Neuronal stem cell (in vitro differentiated cells): ENCODE results near the gene ARHGEF7.
"Not testable (repeated sequence)": the region's sequence is repeated elsewhere in the genome, so short reads cannot be mapped to it uniquely, and the experiment has no call there.

Source experiments
- DNase-seq: peaks from one replicate; pipeline ENCODE4 v3.0.0-alpha.2; 2013; ENCODE audit warnings: low spot score
- H2AFZ ChIP-seq: one replicate; pipeline ENCODE4 v1.6.1; 2013; ENCODE audit warnings: mild to moderate bottlenecking, low read length, inconsistent platforms
- H2AK5ac ChIP-seq: 2 replicates; pipeline ENCODE4 v1.6.1; 2013; ENCODE audit warnings: low read depth, mild to moderate bottlenecking, inconsistent platforms, low read length, moderate library complexity, mixed read lengths
- H2BK120ac ChIP-seq: 2 replicates; pipeline ENCODE4 v1.6.1; 2013; ENCODE audit warnings: low read depth, mild to moderate bottlenecking, inconsistent platforms, low read length, moderate library complexity, mixed read lengths
- H2BK12ac ChIP-seq: one replicate; pipeline ENCODE4 v1.6.1; 2013; ENCODE audit warnings: low read length, inconsistent platforms
- H2BK15ac ChIP-seq: 2 replicates; pipeline ENCODE4 v1.6.1; 2013; ENCODE audit warnings: mild to moderate bottlenecking, low read length, inconsistent platforms, mixed read lengths
- H2BK5ac ChIP-seq: one replicate; pipeline ENCODE4 v1.6.1; 2013; ENCODE audit warnings: inconsistent platforms, mild to moderate bottlenecking, low read length, moderate library complexity
- H3K14ac ChIP-seq: one replicate; pipeline ENCODE4 v1.6.1; 2013; ENCODE audit warnings: low read length, inconsistent platforms
- H3K18ac ChIP-seq: 2 replicates; pipeline ENCODE4 v1.6.1; 2013; ENCODE audit warnings: low read length, inconsistent platforms
- H3K23ac ChIP-seq: 2 replicates; pipeline ENCODE4 v1.6.1; 2013; ENCODE audit warnings: low read depth, mild to moderate bottlenecking, mixed read lengths, low read length, inconsistent platforms; ENCODE audit not compliant: poor library complexity
- H3K27ac ChIP-seq: replicated peaks from 3 replicates; pipeline ENCODE4 v1.5.1; 2013; ENCODE audit warnings: low read length, inconsistent platforms
- H3K27me3 ChIP-seq, 3 experiments: 2 replicates each; pipeline ENCODE4 v1.6.1; 2013; ENCODE audit warnings: low read length in 3 of 3, mild to moderate bottlenecking in 2 of 3, inconsistent platforms in 1 of 3, low read depth in 1 of 3, mixed read lengths in 1 of 3, moderate library complexity in 1 of 3; ENCODE audit not compliant: control insufficient read depth in 3 of 3, insufficient read depth in 3 of 3
- H3K36me3 ChIP-seq, 2 donors: replicated peaks in 1 of 2; 2 replicates each; pipeline ENCODE4 v1.6.1; 2013; ENCODE audit warnings: low read length in 2 of 2; ENCODE audit not compliant: control insufficient read depth in 2 of 2, insufficient read depth in 2 of 2
- H3K4ac ChIP-seq: 2 replicates; pipeline ENCODE4 v1.6.1; 2013; ENCODE audit warnings: inconsistent platforms, mild to moderate bottlenecking, low read length, moderate library complexity
- H3K4me1 ChIP-seq, 2 donors: 1 replicate in 1 of 2; 2 replicates in 1 of 2; pipeline ENCODE4 v1.6.1; 2013; ENCODE audit warnings: low read length in 2 of 2, low read depth in 1 of 2; ENCODE audit not compliant: control insufficient read depth in 2 of 2, insufficient read depth in 1 of 2
- H3K4me2 ChIP-seq: one replicate; pipeline ENCODE4 v1.6.1; 2013; ENCODE audit warnings: mild to moderate bottlenecking, low read length, inconsistent platforms; ENCODE audit not compliant: insufficient read depth, poor library complexity, severe bottlenecking
- H3K4me3 ChIP-seq, 2 donors: 2 replicates each; pipeline ENCODE4 v1.5.1; 2013; ENCODE audit warnings: low read length in 2 of 2, mild to moderate bottlenecking in 2 of 2, inconsistent platforms in 1 of 2, moderate library complexity in 1 of 2
- H3K79me1 ChIP-seq: one replicate; pipeline ENCODE4 v1.6.1; 2013; ENCODE audit warnings: low read depth, mild to moderate bottlenecking, inconsistent platforms, low read length, moderate library complexity
- H3K9ac ChIP-seq: one replicate; pipeline ENCODE4 v1.6.1; 2013; ENCODE audit warnings: mild to moderate bottlenecking, low read depth, low read length, inconsistent platforms; ENCODE audit not compliant: poor library complexity
- H3K9me3 ChIP-seq, 2 donors: replicated peaks in 1 of 2; 2 replicates each; pipeline versions ENCODE3 to v1.6.1; 2013; ENCODE audit warnings: low read length in 2 of 2, mild to moderate bottlenecking in 2 of 2, inconsistent platforms in 1 of 2, low read depth in 1 of 2, mixed read lengths in 1 of 2, moderate library complexity in 1 of 2; ENCODE audit not compliant: control insufficient read depth in 2 of 2, insufficient read depth in 1 of 2
- H4K8ac ChIP-seq: one replicate; pipeline ENCODE4 v1.6.1; 2013; ENCODE audit warnings: low read depth, mild to moderate bottlenecking, inconsistent platforms, low read length, moderate library complexity
- H4K91ac ChIP-seq: one replicate; pipeline ENCODE4 v1.6.1; 2013; ENCODE audit warnings: low read length, low read depth, mild to moderate bottlenecking, inconsistent platforms; ENCODE audit not compliant: poor library complexity
- WGBS, 2 donors: extraction: QIAGEN DNeasy Blood & Tissue Kit; methylation state at CpG; one replicate each; pipeline ENCODE4 v1.1.7; 2013; ENCODE audit warnings: missing lambda C conversion rate in 2 of 2, mixed read lengths in 1 of 2; ENCODE audit not compliant: insufficient read length in 2 of 2, insufficient replicate concordance in 1 of 2; ENCODE audit errors: extremely low coverage in 2 of 2; 5-methylcytosine and 5-hydroxymethylcytosine counted together

The ARHGEF7 gene

DNA sequence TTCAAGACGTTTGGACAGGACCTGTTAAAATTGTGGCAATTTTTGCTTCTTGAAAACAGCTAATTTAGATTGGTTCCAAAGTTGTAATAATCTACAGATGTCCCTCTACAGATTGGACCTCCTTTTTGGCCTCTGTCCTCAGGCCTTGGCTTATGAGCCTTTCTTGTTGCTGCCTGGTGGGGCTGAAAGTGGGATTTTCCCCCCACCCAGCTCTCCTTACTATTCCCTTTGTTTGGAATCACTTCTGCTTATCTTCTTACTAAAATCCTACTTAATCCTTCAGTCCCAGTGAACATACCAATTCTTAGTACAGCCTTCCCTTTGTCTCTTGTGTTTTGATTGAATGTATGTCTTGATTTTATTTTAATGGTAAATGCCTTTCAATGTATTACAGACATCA, 141.8 kb downstream of the ARHGEF7 start:
- Histone ChIP-seq H3K9me3 (peaks cover 10 to 35% of the 10 kb centered on the region in 2 donors), H3K36me3 (peaks cover 20 to 65% of the 10 kb centered on the region in 2 donors), H3K27me3 (no peaks in the 10 kb centered on the region), H3K79me1 (no peaks in the 10 kb centered on the region), H3K14ac (no peak overlapping the region), H3K9ac (no peak overlapping the region), H2BK5ac (no peak overlapping the region), H3K18ac (no peak overlapping the region), H2BK15ac (no peak overlapping the region), H4K91ac (no peak overlapping the region), H3K4me3 (no peak overlapping the region), H3K23ac (no peak overlapping the region), H3K27ac (no peak overlapping the region), H2AK5ac (no peak overlapping the region), H3K4ac (no peak overlapping the region), H4K8ac (no peak overlapping the region), H2BK120ac (no peak overlapping the region), H3K4me2 (no peak overlapping the region), H2AFZ (no peak overlapping the region), H2BK12ac (no peak overlapping the region), H3K4me1 (no peaks in the 10 kb centered on the region)
- WGBS, 2 donors: no CpG with 5 or more reads among the region's 1 CpG
- DNase-seq: no peak

DNA sequence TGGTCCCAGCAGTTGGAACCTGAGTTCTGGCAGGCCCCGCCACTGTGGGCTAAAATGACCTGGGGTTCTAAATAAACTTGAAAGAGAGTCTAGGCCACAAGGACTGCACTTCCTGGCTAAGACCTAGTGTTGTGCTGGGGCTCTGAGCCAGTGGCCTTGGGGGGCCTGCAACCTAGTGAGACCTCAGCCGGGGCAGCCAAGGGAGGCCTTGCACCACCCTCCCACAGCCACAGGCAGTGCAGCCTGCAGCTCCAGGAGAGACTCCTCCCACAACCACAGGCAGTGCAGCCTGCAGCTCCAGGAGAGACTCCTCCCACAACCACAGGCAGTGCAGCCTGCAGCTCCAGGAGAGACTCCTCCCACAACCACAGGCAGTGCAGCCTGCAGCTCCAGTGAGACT, 142.8 kb downstream of the ARHGEF7 start:
- not testable (repeated sequence) for H3K14ac ChIP-seq, H2BK5ac ChIP-seq, H2AK5ac ChIP-seq, H3K4me2 ChIP-seq, H3K27me3 ChIP-seq, H4K8ac ChIP-seq, H3K4me3 ChIP-seq, H3K4me1 ChIP-seq, H3K9ac ChIP-seq, H3K27ac ChIP-seq, H4K91ac ChIP-seq, DNase-seq, H3K4ac ChIP-seq, H3K23ac ChIP-seq, H3K79me1 ChIP-seq, H2BK15ac ChIP-seq, H3K18ac ChIP-seq, H2BK12ac ChIP-seq, H2AFZ ChIP-seq
- WGBS, 2 donors: no CpG with 5 or more reads among the region's 2 CpGs
- H3K36me3 ChIP-seq: peaks cover 20 to 69% of the 10 kb centered on the region in 2 donors
- peak overlapping the region; percentile 7 for H2BK120ac ChIP-seq
- peaks cover 10 to 35% of the 10 kb centered on the region in 2 donors for H3K9me3 ChIP-seq

GRCh38 chr13:111258637-111259036, 143.5 kb downstream of the ARHGEF7 start:
- Histone ChIP-seq H3K9ac (no peak overlapping the region), H3K4ac (no peak overlapping the region), H3K36me3 (peaks cover 18 to 69% of the 10 kb centered on the region in 2 donors), H3K27me3 (no peaks in the 10 kb centered on the region), H2BK5ac (no peak overlapping the region), H3K4me1 (no peaks in the 10 kb centered on the region), H2AK5ac (no peak overlapping the region), H3K18ac (no peak overlapping the region), H3K14ac (no peak overlapping the region), H2BK120ac (no peak overlapping the region), H3K23ac (no peak overlapping the region), H3K27ac (no peak overlapping the region), H3K9me3 (peaks cover 10 to 35% of the 10 kb centered on the region in 2 donors), H2BK12ac (no peak overlapping the region), H2AFZ (no peak overlapping the region), H3K79me1 (no peaks in the 10 kb centered on the region), H4K91ac (no peak overlapping the region), H2BK15ac (no peak overlapping the region), H4K8ac (no peak overlapping the region), H3K4me2 (no peak overlapping the region), H3K4me3 (no peak overlapping the region)
- DNase-seq: no peak
- no CpG with 5 or more reads among the region's 3 CpGs for WGBS, 2 donors

DNA sequence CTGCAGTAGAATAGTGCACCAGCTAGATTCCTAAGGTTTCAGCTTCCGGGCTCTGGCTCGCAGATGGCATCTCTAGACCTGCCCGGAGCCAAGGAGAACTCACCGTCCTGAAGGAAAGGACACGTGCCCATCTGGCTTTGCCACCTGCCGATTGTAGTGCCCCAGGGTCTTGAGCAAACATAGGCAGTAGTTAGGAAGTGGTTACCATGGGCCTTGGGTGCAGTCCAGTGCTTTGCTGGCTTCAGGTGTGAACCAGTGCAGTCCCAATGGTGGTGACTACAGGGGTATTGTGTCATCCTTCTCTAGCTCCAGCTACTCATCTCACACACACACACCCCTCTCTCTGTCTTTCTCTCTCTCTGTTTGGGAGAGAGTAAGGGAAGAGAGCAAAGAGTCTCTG, 143.9 kb downstream of the ARHGEF7 start:
- Histone ChIP-seq H4K91ac (no peak overlapping the region), H3K9me3 (peaks cover 10 to 35% of the 10 kb centered on the region in 2 donors), H3K14ac (no peak overlapping the region), H2AK5ac (no peak overlapping the region), H4K8ac (no peak overlapping the region), H3K36me3 (peaks cover 15 to 68% of the 10 kb centered on the region in 2 donors), H3K4me2 (no peak overlapping the region), H3K4ac (no peak overlapping the region), H2BK15ac (no peak overlapping the region), H3K27ac (no peak overlapping the region), H2AFZ (no peak overlapping the region), H2BK5ac (no peak overlapping the region), H3K79me1 (no peaks in the 10 kb centered on the region), H2BK120ac (no peak overlapping the region), H3K9ac (no peak overlapping the region), H3K23ac (no peak overlapping the region), H3K18ac (no peak overlapping the region), H3K4me1 (no peaks in the 10 kb centered on the region), H3K4me3 (no peak overlapping the region), H2BK12ac (no peak overlapping the region), H3K27me3 (no peaks in the 10 kb centered on the region)
- whole genome bisulfite sequencing, 2 donors: no CpG with 5 or more reads among the region's 6 CpGs
- DNase-seq: no peak
